ENCODE measurements around the gene PMM2. TPM values are rescaled to one million over a fixed set of nuclear protein-coding genes. Genes with fewer than 3 reads are reported as not detected.
A peak's percentile ranks its signal among the peaks of the same experiment; 100 is the strongest.
"Not testable (repeated sequence)": the region's sequence is repeated elsewhere in the genome, so short reads cannot be mapped to it uniquely, and the experiment has no call there.

Gene PMM2
- total RNA-seq = 10 to 100 TPM; 36.4 to 47.1 TPM

DNA sequence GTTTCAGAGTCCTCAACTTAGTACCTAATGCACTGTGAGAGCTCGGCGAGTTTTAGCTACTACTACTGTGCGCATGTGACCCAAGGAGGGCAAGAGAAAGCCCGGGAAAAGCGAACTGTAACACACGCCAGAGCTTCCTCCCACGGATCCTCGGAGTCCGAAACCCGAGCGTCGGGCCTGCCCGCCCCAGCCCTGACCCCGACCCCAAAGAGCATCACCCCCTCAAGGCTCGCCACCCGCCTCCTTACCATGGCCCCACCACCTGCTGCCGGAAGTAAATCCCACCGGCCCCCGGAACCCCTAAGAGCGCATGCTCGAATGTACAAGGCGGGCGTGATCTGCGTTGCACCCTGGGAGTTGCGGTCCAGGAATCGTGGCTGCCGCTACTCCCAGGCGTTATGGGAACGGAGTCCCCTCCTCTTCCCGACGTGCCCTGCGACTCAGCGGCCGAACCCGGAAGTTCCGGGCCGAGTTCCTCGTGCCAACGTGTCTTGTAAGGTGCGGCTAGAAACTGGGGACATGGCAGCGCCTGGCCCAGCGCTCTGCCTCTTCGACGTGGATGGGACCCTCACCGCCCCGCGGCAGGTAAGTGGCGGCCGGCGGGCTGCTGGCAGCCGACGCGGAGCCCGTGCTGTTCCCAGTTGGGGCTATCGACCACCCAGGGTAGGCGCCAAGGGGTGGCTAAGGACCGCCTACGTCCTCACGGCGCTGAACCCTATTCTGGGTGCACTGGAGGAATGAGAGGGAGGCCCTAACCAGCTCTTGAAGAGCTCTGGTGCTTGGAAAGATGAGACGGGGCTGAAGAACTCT is at the start of gene PMM2, which contains the start of gene TMEM186:
TSS of gene PMM2 (plus strand) at position 476 of the 810 bp plus-strand sequence. CDS start at position 520, 44 bp downstream.
TSS of gene TMEM186 (minus strand) at position 276 of the 810 bp plus-strand sequence. CDS start at position 251, 25 bp downstream.
- CTCF ChIA-PET = interaction anchor here (0.8 to 3.1 kb wide), 6 partner anchors 12 to 83 kb away, joined by 3 to 10 read pairs (median 4); partner anchors contain the start of gene CARHSP1
- DNase-seq (peak; percentile 98), ATAC-seq (peak; percentile 92)
- Mint-ChIP-seq H3K36me3 (peaks cover 20% of the 10 kb centered on the region), H3K9me3 (ENCODE audit: low read depth) (no peaks in the 10 kb centered on the region), H3K27me3 (no peaks in the 10 kb centered on the region), H3K27ac (peak within 1 kb of the TSS; percentile 91), H3K4me3 (peak within 1 kb of the TSS; percentile 91), H3K4me1 (peaks cover 44% of the 10 kb centered on the region)

DNA sequence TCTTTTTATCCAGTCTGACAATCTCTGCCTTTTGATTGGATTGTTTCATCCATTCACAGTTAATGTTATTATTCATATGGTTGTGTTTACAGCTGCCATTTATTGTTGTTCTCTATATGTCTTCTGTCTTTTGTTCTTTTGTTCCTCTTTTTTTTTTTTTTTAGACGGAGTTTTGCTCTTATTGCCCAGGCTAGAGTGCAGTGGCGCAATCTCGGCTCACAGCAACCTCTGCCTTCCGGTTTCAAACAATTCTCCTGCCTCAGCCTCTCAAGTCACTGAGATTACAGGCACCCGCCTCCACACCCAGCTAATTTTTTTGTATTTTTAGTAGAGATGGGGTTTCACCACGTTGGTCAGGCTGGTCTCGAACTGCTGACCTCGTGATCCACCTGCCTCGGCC is 48.7 kb upstream of the PMM2 start:
- H3K4me3 Mint-ChIP-seq; ATAC-seq; H3K9me3 Mint-ChIP-seq (ENCODE audit: low read depth); DNase-seq; CTCF ChIA-PET; H3K27ac Mint-ChIP-seq; H3K4me1 Mint-ChIP-seq; H3K36me3 Mint-ChIP-seq; H3K27me3 Mint-ChIP-seq: not testable (repeated sequence)

DNA sequence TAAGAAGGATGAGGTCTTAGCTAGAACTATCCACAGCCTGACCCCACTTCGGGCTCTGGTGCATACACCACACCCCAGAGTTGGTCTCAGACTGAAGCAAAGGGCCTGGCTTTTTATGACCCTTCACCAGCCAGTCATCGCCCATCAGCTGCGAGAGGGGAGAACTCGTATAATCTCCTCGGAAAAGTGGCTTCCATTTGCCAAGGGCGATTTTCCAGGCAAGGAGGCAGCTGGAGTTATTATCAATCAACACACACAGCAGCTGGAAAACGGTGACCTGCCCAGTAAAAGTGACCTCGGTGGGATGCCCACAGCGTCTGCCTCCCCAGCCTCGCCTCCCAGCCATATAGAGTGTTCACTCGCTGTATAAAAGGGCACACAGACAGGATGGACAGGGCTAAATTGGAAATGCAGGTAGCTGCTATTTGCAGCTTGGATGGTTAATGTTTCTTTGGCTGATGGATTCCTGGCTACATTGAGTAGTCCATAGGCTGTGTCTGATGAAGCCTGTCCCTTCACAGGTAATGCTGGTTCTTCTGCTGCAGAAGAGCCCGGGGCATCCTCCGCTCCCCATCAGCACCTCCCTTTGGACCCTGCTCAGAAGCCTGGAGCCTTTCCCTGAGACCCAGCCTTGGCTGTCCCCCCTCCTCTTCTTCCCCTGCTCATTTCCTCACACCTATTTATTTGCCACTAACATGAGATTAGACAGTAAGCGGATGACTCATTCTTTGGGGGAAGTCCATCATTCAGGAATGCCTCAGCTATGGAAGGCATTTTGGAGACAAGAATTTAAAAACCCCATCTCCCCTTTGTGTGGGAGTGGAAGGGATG is 45.9 kb upstream of the PMM2 start:
- ATAC-seq (no peak), DNase-seq (no peak)
- H3K27ac Mint-ChIP-seq = no peak overlapping the region
- H3K36me3 Mint-ChIP-seq = no peaks in the 10 kb centered on the region
- H3K27me3 Mint-ChIP-seq = no peaks in the 10 kb centered on the region
- no peaks in the 10 kb centered on the region for H3K9me3 Mint-ChIP-seq (ENCODE audit: low read depth)
- H3K4me1 Mint-ChIP-seq = no peaks in the 10 kb centered on the region
- no peak overlapping the region for H3K4me3 Mint-ChIP-seq
- CTCF ChIA-PET = interaction anchor here (0.7 kb wide), 1 partner anchor 9 kb away, joined by 4 read pairs; no protein-coding TSS in a partner anchor

DNA sequence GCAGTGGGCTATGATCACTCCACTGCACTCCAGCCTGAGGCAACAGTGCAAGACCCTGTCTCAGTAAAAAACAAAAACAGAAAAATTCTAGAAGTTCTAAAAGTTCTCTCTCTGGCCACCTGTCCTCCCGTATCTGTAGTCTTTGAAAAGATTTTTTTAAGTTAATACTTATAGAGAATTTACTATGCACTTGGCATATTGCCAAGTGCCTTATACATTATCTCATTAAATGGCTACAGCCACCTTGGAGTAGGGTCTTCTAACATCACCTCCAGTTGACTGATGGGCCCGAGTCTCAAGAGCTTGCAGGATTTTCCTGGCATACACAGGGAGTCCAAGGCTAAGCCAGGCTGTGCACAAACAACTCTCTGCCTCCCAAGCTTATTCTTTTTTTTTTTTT is 44.9 kb upstream of the PMM2 start:
- Mint-ChIP-seq H3K27me3 (no peaks in the 10 kb centered on the region), H3K4me1 (no peaks in the 10 kb centered on the region), H3K9me3 (ENCODE audit: low read depth) (no peaks in the 10 kb centered on the region), H3K27ac (no peak overlapping the region), H3K36me3 (no peaks in the 10 kb centered on the region), H3K4me3 (no peak overlapping the region)
- ATAC-seq (no peak), DNase-seq (no peak)
- CTCF ChIA-PET = no interaction called here

DNA sequence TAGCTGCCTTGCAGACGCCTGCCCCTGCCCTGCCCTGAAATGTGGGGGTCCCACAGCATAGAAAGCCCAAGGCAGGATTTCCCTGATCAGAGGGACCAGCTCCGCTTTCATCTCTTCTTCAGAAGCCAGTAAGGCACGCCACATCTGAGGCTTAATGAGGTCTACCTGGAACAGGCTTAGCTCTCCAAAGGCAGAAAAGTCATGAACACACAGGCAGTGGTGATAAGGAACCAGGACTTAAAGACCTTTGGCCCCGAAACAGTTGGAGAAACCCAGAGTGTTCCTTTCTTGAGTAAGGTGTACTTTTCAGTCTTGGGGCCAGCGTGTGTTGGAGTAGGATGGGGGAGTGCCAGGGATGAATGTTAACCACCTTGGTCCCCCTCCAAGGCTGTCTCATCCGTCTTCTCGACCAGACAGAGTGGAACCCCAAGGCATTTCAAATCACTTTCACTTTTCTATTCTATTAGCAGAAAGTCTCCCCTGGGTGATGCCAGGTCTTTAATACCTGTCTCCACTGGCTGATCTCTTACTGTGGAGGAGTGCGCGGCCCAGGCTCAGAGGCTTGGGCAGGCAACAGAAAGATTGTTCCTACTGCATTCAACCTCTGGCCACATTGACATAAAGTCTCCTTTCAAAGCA is 44.1 kb upstream of the PMM2 start:
- no peak overlapping the region for H3K4me3 Mint-ChIP-seq
- no peak for DNase-seq
- no peaks in the 10 kb centered on the region for H3K36me3 Mint-ChIP-seq
- H3K27ac Mint-ChIP-seq = no peak overlapping the region
- CTCF ChIA-PET = no interaction called here
- H3K27me3 Mint-ChIP-seq = no peaks in the 10 kb centered on the region
- no peaks in the 10 kb centered on the region for H3K4me1 Mint-ChIP-seq
- no peaks in the 10 kb centered on the region for H3K9me3 Mint-ChIP-seq (ENCODE audit: low read depth)
- ATAC-seq = no peak

DNA sequence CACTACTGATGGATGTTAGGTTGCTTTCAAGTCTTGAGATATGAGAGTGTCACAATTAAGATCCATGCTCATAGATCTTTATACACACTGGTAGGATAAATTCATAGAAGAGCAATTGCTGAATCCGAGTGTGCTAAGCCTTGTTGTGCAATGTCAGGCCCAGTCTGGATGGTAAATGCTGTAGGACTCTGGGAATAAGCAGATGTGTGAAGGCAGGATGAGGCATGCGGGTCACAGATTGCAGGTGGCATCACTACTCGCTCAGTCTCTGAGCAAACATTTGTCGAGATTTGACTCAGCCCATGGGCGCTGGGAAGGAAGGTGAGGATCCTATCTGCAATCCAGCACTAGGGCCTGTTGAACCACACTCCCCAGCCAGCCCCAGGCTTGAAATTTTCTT is 40.9 kb upstream of the PMM2 start:
- DNase-seq (no peak), ATAC-seq (no peak)
- Mint-ChIP-seq H3K4me3 (no peak overlapping the region), H3K4me1 (no peaks in the 10 kb centered on the region), H3K9me3 (ENCODE audit: low read depth) (no peaks in the 10 kb centered on the region), H3K27me3 (no peaks in the 10 kb centered on the region), H3K36me3 (no peaks in the 10 kb centered on the region), H3K27ac (no peak overlapping the region)
- CTCF ChIA-PET = no interaction called here

DNA sequence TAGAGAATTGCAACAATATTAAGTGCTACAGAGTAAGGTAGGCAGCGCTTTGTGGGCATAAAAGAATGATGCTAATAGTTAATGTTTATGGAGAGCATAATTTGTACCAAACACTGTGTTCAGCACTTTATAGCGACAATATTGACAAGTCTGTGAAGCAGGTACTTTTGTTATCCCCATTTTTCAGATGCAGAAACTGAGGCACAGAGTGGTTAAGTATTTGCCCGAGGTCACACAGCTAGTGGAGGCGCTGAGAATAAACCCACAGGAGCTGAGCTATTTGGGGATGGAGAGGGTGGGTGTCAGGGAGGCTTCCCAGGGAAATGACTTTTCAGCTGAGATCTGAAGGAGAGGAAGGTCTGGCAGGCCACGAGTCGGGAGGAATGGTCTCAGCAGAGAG is 39.6 kb upstream of the PMM2 start:
- no peaks in the 10 kb centered on the region for H3K4me1 Mint-ChIP-seq
- no peak for ATAC-seq
- CTCF ChIA-PET = no interaction called here
- H3K27me3 Mint-ChIP-seq = no peaks in the 10 kb centered on the region
- no peak overlapping the region for H3K4me3 Mint-ChIP-seq
- no peak overlapping the region for H3K27ac Mint-ChIP-seq
- DNase-seq = no peak
- no peaks in the 10 kb centered on the region for H3K36me3 Mint-ChIP-seq
- no peaks in the 10 kb centered on the region for H3K9me3 Mint-ChIP-seq (ENCODE audit: low read depth)

DNA sequence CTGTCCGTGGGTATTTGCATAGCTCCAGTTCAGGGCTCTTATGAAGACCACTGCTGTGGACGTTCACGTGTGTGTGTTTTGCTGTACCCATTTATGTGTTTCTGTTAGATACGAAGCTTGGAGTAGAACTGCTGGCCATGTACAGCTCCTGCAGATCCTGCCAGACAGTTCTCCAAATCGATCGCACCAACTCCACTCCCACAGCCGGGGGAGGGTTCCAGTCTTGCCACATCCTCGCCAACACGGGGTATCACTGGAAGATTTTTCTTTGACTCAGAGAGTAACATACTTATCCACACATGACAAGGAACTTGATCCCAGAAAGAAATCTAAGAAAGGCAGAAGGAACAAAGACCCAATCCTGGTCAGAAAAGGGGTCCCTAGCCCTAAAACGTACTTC is 37.6 kb upstream of the PMM2 start:
- Mint-ChIP-seq H3K27me3 (no peaks in the 10 kb centered on the region), H3K9me3 (ENCODE audit: low read depth) (no peaks in the 10 kb centered on the region), H3K4me1 (no peaks in the 10 kb centered on the region), H3K36me3 (no peaks in the 10 kb centered on the region), H3K4me3 (no peak overlapping the region), H3K27ac (no peak overlapping the region)
- DNase-seq = no peak
- CTCF ChIA-PET = no interaction called here
- no peak for ATAC-seq

DNA sequence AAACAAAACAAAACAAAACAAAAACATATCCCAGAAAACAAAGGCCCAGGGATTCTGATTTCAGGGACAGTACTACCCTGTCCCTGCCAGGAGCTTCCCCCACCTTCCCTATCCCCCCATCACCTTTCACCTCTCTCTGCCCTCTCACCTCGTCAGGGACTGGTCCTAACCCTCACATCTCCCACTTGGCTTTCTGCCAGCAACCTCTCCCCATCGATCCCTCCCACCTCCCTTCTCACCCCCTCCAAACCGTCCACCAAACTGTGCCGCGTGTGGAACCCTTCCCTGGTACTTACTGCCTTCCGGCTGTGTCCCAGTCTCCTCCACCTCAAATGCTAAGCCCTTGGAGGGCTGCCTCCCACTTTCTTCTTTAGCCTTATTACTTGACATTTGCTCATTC is 36.6 kb upstream of the PMM2 start:
- CTCF ChIA-PET = no interaction called here
- DNase-seq (no peak), ATAC-seq (no peak)
- Mint-ChIP-seq H3K27ac (no peak overlapping the region), H3K9me3 (ENCODE audit: low read depth) (no peaks in the 10 kb centered on the region), H3K4me1 (no peaks in the 10 kb centered on the region), H3K4me3 (no peak overlapping the region), H3K27me3 (no peaks in the 10 kb centered on the region), H3K36me3 (no peaks in the 10 kb centered on the region)

DNA sequence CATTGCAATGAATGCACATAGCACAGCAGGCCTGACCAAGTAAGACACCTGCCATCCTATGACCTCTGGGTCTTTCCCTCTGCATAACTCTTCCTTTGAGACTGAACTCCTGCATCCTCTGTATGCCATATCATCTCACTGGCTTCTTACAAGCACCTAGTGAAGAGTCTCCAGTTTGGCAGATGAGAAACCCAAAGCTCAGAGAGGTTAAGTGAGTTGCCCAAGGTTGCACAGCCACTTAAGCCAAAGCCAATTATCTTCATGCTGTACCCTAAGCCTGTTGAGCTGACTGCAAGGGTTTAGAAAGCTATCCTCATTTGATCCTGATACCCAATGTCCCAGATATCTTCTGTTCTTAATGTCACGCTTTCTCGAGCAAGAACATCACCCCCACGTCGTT is 35.4 kb upstream of the PMM2 start:
- CTCF ChIA-PET = interaction anchor here (0.9 kb wide), 1 partner anchor 195 kb away, joined by 3 read pairs; no protein-coding TSS in a partner anchor
- H3K27me3 Mint-ChIP-seq = no peaks in the 10 kb centered on the region
- no peaks in the 10 kb centered on the region for H3K9me3 Mint-ChIP-seq (ENCODE audit: low read depth)
- H3K27ac Mint-ChIP-seq = no peak overlapping the region
- DNase-seq = no peak
- no peaks in the 10 kb centered on the region for H3K4me1 Mint-ChIP-seq
- H3K36me3 Mint-ChIP-seq = no peaks in the 10 kb centered on the region
- H3K4me3 Mint-ChIP-seq = no peak overlapping the region
- ATAC-seq = no peak

DNA sequence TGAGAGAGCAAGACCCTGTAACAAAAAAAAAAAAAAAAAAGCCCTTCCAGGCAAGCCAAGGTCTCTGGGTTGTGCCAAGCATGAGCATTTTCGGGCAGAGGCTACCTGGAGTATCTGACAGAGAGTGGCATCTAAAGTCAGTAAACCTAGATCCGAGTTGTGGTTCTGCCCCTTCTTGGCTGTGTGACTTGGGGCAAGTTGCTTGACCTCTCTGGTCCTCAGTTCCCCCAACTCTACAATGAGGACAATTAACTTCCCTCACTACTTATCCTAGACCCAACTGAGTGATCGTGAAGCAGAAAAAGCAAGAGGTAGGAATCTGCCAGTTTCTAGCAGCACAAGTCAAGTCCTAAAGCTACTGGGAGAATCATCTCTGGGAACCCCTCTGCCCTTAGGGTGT is 34.6 kb upstream of the PMM2 start:
- ATAC-seq (no peak), DNase-seq (no peak)
- no peaks in the 10 kb centered on the region for H3K36me3 Mint-ChIP-seq
- CTCF ChIA-PET = interaction anchor here (0.9 kb wide), 1 partner anchor 196 kb away, joined by 3 read pairs; no protein-coding TSS in a partner anchor
- no peaks in the 10 kb centered on the region for H3K4me1 Mint-ChIP-seq
- no peak overlapping the region for H3K4me3 Mint-ChIP-seq
- H3K27me3 Mint-ChIP-seq = no peaks in the 10 kb centered on the region
- no peaks in the 10 kb centered on the region for H3K9me3 Mint-ChIP-seq (ENCODE audit: low read depth)
- H3K27ac Mint-ChIP-seq = no peak overlapping the region

DNA sequence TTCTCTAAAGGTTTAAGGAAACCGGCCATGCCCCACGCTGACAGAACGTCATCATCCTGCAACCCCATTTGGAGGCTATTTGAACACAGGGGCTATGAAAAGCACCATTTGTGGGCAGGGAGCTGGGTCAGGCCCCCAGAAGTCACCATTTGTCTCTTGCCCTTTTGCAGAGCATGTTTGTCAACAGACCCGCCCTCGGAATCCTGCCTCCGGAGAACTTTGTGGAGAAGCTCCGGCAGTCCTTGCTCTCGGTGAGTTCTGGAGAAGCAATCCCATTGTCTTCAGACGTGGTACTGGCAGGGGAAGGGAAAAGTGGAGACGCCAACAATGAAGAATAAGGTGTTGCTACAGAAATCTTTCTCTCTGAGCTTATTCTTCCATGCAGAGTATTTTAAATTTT is 33.7 kb upstream of the PMM2 start:
- Mint-ChIP-seq H3K27me3 (no peaks in the 10 kb centered on the region), H3K27ac (no peak overlapping the region), H3K4me3 (no peak overlapping the region), H3K36me3 (no peaks in the 10 kb centered on the region), H3K9me3 (ENCODE audit: low read depth) (no peaks in the 10 kb centered on the region), H3K4me1 (no peaks in the 10 kb centered on the region)
- CTCF ChIA-PET = no interaction called here
- ATAC-seq (no peak), DNase-seq (no peak)

DNA sequence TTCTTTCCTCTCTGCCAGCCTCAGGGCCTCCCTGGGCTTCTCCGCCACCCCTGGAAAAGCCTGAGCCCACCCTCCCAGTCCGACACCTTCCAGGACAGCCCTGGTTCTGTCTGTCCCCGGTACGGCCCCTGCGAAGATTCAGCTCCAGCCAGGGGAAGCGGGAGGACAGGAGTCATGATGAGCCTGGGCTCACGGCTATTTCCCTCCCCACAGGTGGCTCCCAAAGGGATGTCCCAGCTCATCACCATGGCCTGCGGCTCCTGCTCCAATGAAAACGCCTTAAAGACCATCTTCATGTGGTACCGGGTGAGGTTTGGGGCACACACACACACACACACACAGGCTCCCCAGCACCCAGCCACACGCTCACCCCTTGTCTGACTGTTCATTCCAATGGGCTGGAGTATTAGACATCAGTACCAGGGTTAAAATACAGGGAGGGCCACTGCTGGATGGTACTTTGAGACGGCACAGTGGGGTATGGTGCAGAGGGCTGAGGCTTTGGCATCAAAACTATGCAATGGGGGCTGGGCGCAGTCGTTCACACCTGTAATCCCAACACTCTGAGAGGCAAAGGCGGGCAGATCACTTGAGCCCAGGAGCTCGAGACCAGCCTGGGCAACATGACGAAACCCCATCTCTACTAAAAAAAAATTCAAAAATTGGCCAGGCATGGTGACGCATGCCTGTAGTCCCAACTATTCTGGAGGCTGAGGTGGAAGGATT is 33.0 kb upstream of the PMM2 start:
- Mint-ChIP-seq H3K27me3 (no peaks in the 10 kb centered on the region), H3K4me1 (no peaks in the 10 kb centered on the region), H3K27ac (no peak overlapping the region), H3K36me3 (no peaks in the 10 kb centered on the region), H3K9me3 (ENCODE audit: low read depth) (no peaks in the 10 kb centered on the region), H3K4me3 (no peak overlapping the region)
- ATAC-seq = no peak
- DNase-seq = no peak
- CTCF ChIA-PET = no interaction called here

Data from activated CD8-positive, alpha-beta memory T cell treated with anti-CD3 and anti-CD28 coated beads, Interleukin-2, amount 10 ng/mL, durations not matched to agents 7 days and 5 days (primary cell).